OCI-LY1 (cell line): ENCODE results near the gene GBE1.

Source experiments
- CTCF ChIP-seq: fragments of 200-600 bp; sonication (generic), shearing (Covaris generic); IDR thresholded peaks from 2 replicates; pipeline ENCODE4 v1.5.1; 2017; ENCODE audit warnings: mild to moderate bottlenecking, antibody characterized with exemption, low read length, moderate library complexity, mixed read lengths
- EZH2 ChIP-seq: fragments of 200-600 bp; sonication (generic), shearing (Covaris generic); IDR thresholded peaks from 2 replicates; pipeline ENCODE4 v1.8.0; 2017; ENCODE audit warnings: borderline replicate concordance, mixed run types, mild to moderate bottlenecking, antibody characterized with exemption, low read length, moderate library complexity, mixed read lengths

- TF ChIP-seq EZH2 (no peak), CTCF (no peak)
Observed at GRCh38 chr3:81799403-81799802, 38.0 kb upstream of the GBE1 start.
